Lower lobe of right lung (tissue), 2 donors: ENCODE measurements around the gene NSUN7. TPM values are rescaled to one million over a fixed set of nuclear protein-coding genes. Genes with fewer than 3 reads are reported as not detected.

Experiments
- ATAC-seq, 2 donors: fragments of 200-7000 bp; cut with Tn5 transposase; one replicate each; pipeline ENCODE4 v1.9.1; 2020 to 2022; ENCODE audit warnings: mild to moderate bottlenecking in 2 of 2, moderate library complexity in 2 of 2
- DNase-seq: peaks from one replicate; pipeline ENCODE4 v3.0.0-alpha.2; 2020
- H3K27ac ChIP-seq: fragments of 200-600 bp; one replicate; pipeline ENCODE4 v1.8.0; 2022
- H3K27me3 ChIP-seq: fragments of 200-600 bp; one replicate; pipeline ENCODE4 v1.8.0; 2022; ENCODE audit warnings: low read depth
- H3K36me3 ChIP-seq: fragments of 200-600 bp; one replicate; pipeline ENCODE4 v1.8.0; 2022; ENCODE audit warnings: mild to moderate bottlenecking
- H3K4me1 ChIP-seq: fragments of 200-600 bp; one replicate; pipeline ENCODE4 v1.8.0; 2022
- H3K4me3 ChIP-seq: fragments of 200-600 bp; one replicate; pipeline ENCODE4 v1.8.0; 2022; ENCODE audit warnings: mild to moderate bottlenecking
- H3K9me3 ChIP-seq: fragments of 200-600 bp; one replicate; pipeline ENCODE4 v1.8.0; 2022
- intact Hi-C: fragments of 100-400 bp; cut with DNase I; formaldehyde crosslinking; loops from one replicate; pipeline ENCODE4 v1.11.0; 2022
- total RNA-seq: library from RNA; stranded (reverse); fragmentation: NEBNext Ultra II Directional; extraction: Animal tissue kit (Norgen Biotek cat#: 25700); gene quantifications from one replicate; pipeline ENCODE4 v1.2.1, GENCODE V29; 2021
- TF ChIP-seq, protein P1 (sequence below): fragments of 200-600 bp; IDR thresholded peaks from one replicate; pipeline ENCODE4 v1.8.0; 2022; ENCODE audit warnings: antibody characterized with exemption, mild to moderate bottlenecking
- donor health status: DM: no; HTN: yes; CAD: no; lungs with severe emphysema.

The NSUN7 gene
- total RNA-seq, 1 donor from 2014 or later = 9.2 TPM

DNA sequence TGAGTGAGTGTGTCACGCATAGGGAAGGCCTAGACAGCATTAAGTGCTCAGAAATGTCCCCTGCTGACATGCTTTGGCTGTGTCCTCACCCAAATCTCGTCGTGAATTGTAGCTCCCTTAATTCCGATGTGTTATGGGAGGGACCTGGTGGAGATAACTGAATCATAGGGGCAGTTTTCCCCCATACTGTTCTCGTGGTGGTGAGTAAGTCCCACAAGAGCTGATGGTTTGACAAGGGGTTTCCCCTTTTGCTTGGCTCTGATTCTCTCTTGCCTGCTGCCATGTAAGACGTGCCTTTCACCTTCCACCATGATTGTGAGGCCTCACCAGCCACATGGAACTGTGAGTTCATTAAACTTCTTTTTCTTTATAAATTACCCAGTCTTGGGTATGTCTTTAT is 78.0 kb downstream of the NSUN7 start:
- DNase-seq (no peak), ATAC-seq (no peak)
- H3K27ac ChIP-seq = no peak overlapping the region
- H3K4me1 ChIP-seq = no peaks in the 10 kb centered on the region
- peaks cover 60% of the 10 kb centered on the region for H3K36me3 ChIP-seq
- TF ChIP-seq, protein P1, sequence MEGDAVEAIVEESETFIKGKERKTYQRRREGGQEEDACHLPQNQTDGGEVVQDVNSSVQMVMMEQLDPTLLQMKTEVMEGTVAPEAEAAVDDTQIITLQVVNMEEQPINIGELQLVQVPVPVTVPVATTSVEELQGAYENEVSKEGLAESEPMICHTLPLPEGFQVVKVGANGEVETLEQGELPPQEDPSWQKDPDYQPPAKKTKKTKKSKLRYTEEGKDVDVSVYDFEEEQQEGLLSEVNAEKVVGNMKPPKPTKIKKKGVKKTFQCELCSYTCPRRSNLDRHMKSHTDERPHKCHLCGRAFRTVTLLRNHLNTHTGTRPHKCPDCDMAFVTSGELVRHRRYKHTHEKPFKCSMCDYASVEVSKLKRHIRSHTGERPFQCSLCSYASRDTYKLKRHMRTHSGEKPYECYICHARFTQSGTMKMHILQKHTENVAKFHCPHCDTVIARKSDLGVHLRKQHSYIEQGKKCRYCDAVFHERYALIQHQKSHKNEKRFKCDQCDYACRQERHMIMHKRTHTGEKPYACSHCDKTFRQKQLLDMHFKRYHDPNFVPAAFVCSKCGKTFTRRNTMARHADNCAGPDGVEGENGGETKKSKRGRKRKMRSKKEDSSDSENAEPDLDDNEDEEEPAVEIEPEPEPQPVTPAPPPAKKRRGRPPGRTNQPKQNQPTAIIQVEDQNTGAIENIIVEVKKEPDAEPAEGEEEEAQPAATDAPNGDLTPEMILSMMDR = no peak
- H3K27me3 ChIP-seq = no peaks in the 10 kb centered on the region
- H3K9me3 ChIP-seq = no peaks in the 10 kb centered on the region
- H3K4me3 ChIP-seq = no peak overlapping the region
- intact Hi-C loops = no loop called here

DNA sequence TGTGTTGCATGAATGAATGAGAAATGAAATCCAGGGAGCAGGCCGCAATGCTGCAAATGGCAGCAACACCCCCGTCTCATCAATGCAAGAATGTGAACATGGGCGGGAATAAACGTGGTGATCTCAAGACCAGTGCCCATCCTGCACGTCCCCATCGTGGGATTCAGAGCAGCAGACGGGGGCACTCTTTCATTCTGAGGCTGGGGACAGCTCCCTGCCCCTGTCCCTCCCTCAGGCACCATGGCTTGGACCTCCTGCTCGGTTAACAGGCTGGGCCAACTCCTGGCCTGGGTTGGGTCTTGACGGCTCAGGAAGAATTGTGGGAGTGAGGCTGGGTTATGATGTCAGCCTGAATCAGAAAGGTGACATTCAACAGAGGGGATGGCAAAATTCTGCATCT is 78.9 kb downstream of the NSUN7 start:
- no peak for DNase-seq
- no peak overlapping the region for H3K4me3 ChIP-seq
- intact Hi-C loops = no loop called here
- peaks cover 58% of the 10 kb centered on the region for H3K36me3 ChIP-seq
- no peak overlapping the region for H3K27ac ChIP-seq
- TF ChIP-seq, protein P1 = no peak
- H3K4me1 ChIP-seq = no peaks in the 10 kb centered on the region
- no peak for ATAC-seq
- H3K9me3 ChIP-seq = no peaks in the 10 kb centered on the region
- H3K27me3 ChIP-seq = no peaks in the 10 kb centered on the region

DNA sequence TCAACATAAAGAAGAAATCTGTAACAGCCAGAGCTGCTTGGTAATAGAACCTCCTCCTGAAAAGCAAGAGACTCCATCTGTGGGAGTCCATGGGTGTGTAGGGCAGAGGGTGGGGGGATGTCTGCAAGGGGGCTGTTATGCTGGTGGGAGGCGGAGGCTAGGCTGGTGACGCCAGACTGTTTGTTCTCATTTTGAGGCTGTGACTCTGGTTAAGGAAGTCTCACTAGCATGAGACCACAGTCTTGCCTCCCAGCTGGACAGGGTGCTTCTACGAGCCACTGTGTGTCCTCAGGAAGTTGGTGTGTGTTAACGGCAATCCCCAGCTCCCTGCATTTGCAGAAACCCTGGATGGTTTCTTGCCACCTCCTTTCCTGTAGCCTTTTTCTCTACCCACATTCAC is 79.8 kb downstream of the NSUN7 start:
- H3K27me3 ChIP-seq = no peaks in the 10 kb centered on the region
- H3K9me3 ChIP-seq = no peaks in the 10 kb centered on the region
- TF ChIP-seq, protein P1 = no peak
- intact Hi-C loops = no loop called here
- H3K36me3 ChIP-seq = peaks cover 61% of the 10 kb centered on the region
- H3K4me1 ChIP-seq = no peaks in the 10 kb centered on the region
- ATAC-seq (peak; percentile 46 to 58), DNase-seq (peak; percentile 52)
- no peak overlapping the region for H3K4me3 ChIP-seq
- H3K27ac ChIP-seq = no peak overlapping the region

DNA sequence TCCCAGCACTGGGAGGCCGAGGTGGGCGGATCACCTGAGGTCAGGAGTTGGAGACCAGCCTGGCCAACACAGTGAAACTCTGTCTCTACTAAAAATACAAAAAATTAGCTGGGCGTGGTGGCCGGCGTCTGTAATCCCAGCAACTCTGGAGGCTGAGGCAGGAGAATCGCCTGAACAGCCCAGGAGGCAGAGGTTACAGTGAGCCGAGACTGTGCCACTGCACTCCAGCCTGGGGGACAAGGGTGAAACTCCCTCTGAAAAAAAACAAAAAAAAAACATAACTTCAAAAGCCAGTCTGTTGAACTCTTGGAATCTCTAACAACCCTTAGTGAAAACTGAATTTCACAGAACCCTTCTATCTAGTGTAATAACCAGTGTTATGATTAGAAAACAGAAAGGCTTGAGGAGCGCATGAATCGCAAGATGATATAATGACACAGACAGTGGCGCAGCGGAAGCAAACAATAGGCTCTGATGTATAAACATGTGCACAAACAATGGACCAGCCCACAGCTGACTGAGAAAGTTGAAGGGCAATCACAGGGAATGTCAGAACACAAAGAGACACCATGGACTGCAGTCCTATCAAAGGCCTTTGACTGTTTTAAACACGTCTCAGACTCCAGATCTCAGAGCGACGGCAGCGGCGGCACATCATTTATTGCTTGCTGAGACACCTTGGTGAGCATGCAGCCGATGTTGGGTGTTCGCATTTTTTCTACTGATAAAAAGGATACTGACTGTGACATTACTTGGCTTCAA is 81.6 kb downstream of the NSUN7 start:
- no peaks in the 10 kb centered on the region for H3K4me1 ChIP-seq
- intact Hi-C loops = no loop called here
- H3K4me3 ChIP-seq = no peak overlapping the region
- H3K36me3 ChIP-seq = peaks cover 56% of the 10 kb centered on the region
- TF ChIP-seq, protein P1 = no peak
- no peaks in the 10 kb centered on the region for H3K27me3 ChIP-seq
- DNase-seq (no peak), ATAC-seq (no peak)
- no peaks in the 10 kb centered on the region for H3K9me3 ChIP-seq
- no peak overlapping the region for H3K27ac ChIP-seq

DNA sequence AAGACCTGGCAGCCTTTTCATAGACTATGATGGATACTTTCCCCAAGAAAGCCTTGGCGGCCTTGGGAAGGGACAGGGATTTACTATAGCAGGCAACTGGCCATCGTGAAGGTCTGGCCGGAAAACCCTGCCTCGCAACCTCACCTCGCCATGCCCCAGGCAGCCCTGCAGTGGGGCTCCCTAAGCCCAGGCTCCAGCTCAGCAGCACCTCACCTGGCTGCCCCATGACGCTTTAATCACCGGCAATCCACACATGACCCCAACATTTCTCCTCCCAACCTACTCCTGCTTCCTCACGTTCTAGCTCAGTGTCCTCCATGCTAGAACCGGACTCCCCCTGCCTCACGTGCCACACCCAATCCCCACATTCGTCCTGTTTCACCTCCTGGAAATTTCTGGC is 82.4 kb downstream of the NSUN7 start:
- DNase-seq = no peak
- TF ChIP-seq, protein P1 = no peak
- Histone ChIP-seq H3K27me3 (no peaks in the 10 kb centered on the region), H3K4me3 (no peak overlapping the region), H3K27ac (no peak overlapping the region), H3K4me1 (no peaks in the 10 kb centered on the region), H3K9me3 (no peaks in the 10 kb centered on the region), H3K36me3 (peaks cover 60% of the 10 kb centered on the region)
- intact Hi-C loops = no loop called here
- no peak for ATAC-seq
